GM23338 (cell line): ENCODE measurements around the gene UBE2E2. TPM values are rescaled to one million over a fixed set of nuclear protein-coding genes. Genes with fewer than 3 reads are reported as not detected.
"Not testable (repeated sequence)": the region's sequence is repeated elsewhere in the genome, so short reads cannot be mapped to it uniquely, and the experiment has no call there.

ENCODE experiments used
- ATAC-seq: fragments of 200-7000 bp; cut with Tn5 transposase; 3 replicates; pipeline ENCODE4 v1.9.1; 2020
- DNase-seq: peaks from one replicate; pipeline ENCODE4 v3.0.0-alpha.2; 2015; ENCODE audit warnings: low spot score
- H2AFZ ChIP-seq: fragments of 200-600 bp; sonication (generic); 2 replicates; pipeline ENCODE4 v1.8.0; 2016; ENCODE audit warnings: antibody characterized with exemption, mild to moderate bottlenecking, moderate library complexity
- H3F3A ChIP-seq: fragments of 200-600 bp; sonication (generic); replicated peaks from 2 replicates; pipeline ENCODE4 v1.8.0; 2017; ENCODE audit warnings: antibody characterized with exemption, mixed run types, low read depth
- H3K27ac ChIP-seq: fragments of 200-600 bp; sonication (generic); 2 replicates; pipeline ENCODE4 v1.6.1; 2016; ENCODE audit warnings: low read depth
- H3K27me3 ChIP-seq: fragments of 200-600 bp; sonication (generic); 2 replicates; pipeline ENCODE4 v1.8.0; 2016; ENCODE audit warnings: mild to moderate bottlenecking, mixed run types, moderate library complexity; ENCODE audit not compliant: insufficient read depth
- H3K36me3 ChIP-seq: fragments of 200-600 bp; sonication (generic); 2 replicates; pipeline ENCODE4 v1.8.0; 2016; ENCODE audit warnings: mild to moderate bottlenecking; ENCODE audit not compliant: insufficient read depth
- H3K4me1 ChIP-seq: fragments of 200-600 bp; sonication (generic); 2 replicates; pipeline ENCODE4 v1.8.0; 2016; ENCODE audit warnings: mild to moderate bottlenecking, moderate library complexity; ENCODE audit not compliant: insufficient read depth
- H3K4me2 ChIP-seq: fragments of 200-600 bp; sonication (generic); 2 replicates; pipeline ENCODE4 v1.7.1; 2017; ENCODE audit warnings: mixed run types
- H3K4me3 ChIP-seq: fragments of 200-600 bp; sonication (generic); 2 replicates; pipeline ENCODE4 v1.6.1; 2016; ENCODE audit warnings: mixed run types
- H3K79me2 ChIP-seq: fragments of 200-600 bp; sonication (generic); replicated peaks from 2 replicates; pipeline ENCODE4 v1.8.0; 2017; ENCODE audit warnings: mild to moderate bottlenecking; ENCODE audit not compliant: insufficient read depth
- H3K9me2 ChIP-seq: fragments of 200-600 bp; sonication (generic); 2 replicates; pipeline ENCODE4 v1.8.0; 2017; ENCODE audit not compliant: insufficient read depth
- H4K20me1 ChIP-seq: fragments of 200-600 bp; sonication (generic); replicated peaks from 2 replicates; pipeline ENCODE4 v1.8.0; 2017; ENCODE audit warnings: mild to moderate bottlenecking; ENCODE audit not compliant: insufficient read depth
- H3K27ac Mint-ChIP-seq: 2 replicates; pipeline ENCODE4 v1.8.0; 2020; ENCODE audit warnings: inconsistent platforms, mild to moderate bottlenecking, moderate library complexity, mixed read lengths
- H3K27me3 Mint-ChIP-seq: 3 replicates; pipeline ENCODE4 v1.8.0; 2022; ENCODE audit warnings: low read depth, mild to moderate bottlenecking, moderate library complexity, mixed read lengths, inconsistent platforms; ENCODE audit not compliant: insufficient read depth, poor library complexity
- H3K36me3 Mint-ChIP-seq: 3 replicates; pipeline ENCODE4 v1.8.0; 2021; ENCODE audit warnings: low read depth, mild to moderate bottlenecking, inconsistent platforms, moderate library complexity, mixed read lengths
- H3K4me1 Mint-ChIP-seq: 3 replicates; pipeline ENCODE4 v1.8.0; 2020; ENCODE audit warnings: mild to moderate bottlenecking, inconsistent platforms, mixed read lengths
- H3K4me3 Mint-ChIP-seq: 3 replicates; pipeline ENCODE4 v1.8.0; 2021; ENCODE audit warnings: moderate library complexity, mild to moderate bottlenecking, inconsistent platforms, mixed read lengths
- H3K9me3 Mint-ChIP-seq: 3 replicates; pipeline ENCODE4 v1.8.0; 2020; ENCODE audit warnings: moderate library complexity, mild to moderate bottlenecking, inconsistent platforms, mixed read lengths
- CREB1 ChIP-seq: fragments of 250-450 bp; sonication (Bioruptor Pico); IDR thresholded peaks from 2 replicates; pipeline ENCODE4 v1.5.0; 2020; ENCODE audit warnings: low read depth, mild to moderate bottlenecking, moderate library complexity
- ETS1 ChIP-seq: IDR thresholded peaks from 2 replicates; pipeline ENCODE4 v1.6.1; 2016; ENCODE audit warnings: antibody characterized with exemption
- EZH2 ChIP-seq: fragments of 200-600 bp; sonication (generic); IDR thresholded peaks from one replicate; pipeline ENCODE4 v1.8.0; 2017; ENCODE audit warnings: antibody characterized with exemption, mild to moderate bottlenecking, low read depth; ENCODE audit not compliant: unreplicated experiment
- EZH2phosphoT487 ChIP-seq: fragments of 200-600 bp; sonication (generic); IDR thresholded peaks from one replicate; pipeline ENCODE4 v1.8.1; 2018; ENCODE audit warnings: antibody characterized with exemption; ENCODE audit not compliant: unreplicated experiment
- JUNB ChIP-seq: IDR thresholded peaks from one replicate; pipeline ENCODE4 v1.6.1; 2016; ENCODE audit warnings: antibody characterized with exemption; ENCODE audit not compliant: unreplicated experiment
- NANOG ChIP-seq: IDR thresholded peaks from 2 replicates; pipeline ENCODE4 v1.6.1; 2016; ENCODE audit warnings: antibody characterized with exemption, borderline replicate concordance
- STAT1 ChIP-seq: IDR thresholded peaks from one replicate; pipeline ENCODE4 v1.6.1; 2016; ENCODE audit warnings: antibody characterized with exemption; ENCODE audit not compliant: unreplicated experiment
- ZNF114 ChIP-seq: fragments of 250-450 bp; sonication (Bioruptor Pico); IDR thresholded peaks from 2 replicates; pipeline ENCODE4 v1.5.0; 2020; ENCODE audit warnings: mild to moderate bottlenecking, moderate library complexity
- ZNF331 ChIP-seq: fragments of 250-450 bp; sonication (Bioruptor Pico); IDR thresholded peaks from 2 replicates; pipeline ENCODE4 v1.5.0; 2020; ENCODE audit warnings: low read depth, mild to moderate bottlenecking, moderate library complexity
- ZNF462 ChIP-seq: fragments of 250-450 bp; sonication (Bioruptor Pico); IDR thresholded peaks from 2 replicates; pipeline ENCODE4 v1.5.0; 2020; ENCODE audit warnings: mild to moderate bottlenecking, moderate library complexity
- polyA plus RNA-seq: library from polyadenylated mRNA; unstranded; fragments of >200 nt; fragmentation: Nextera tagmentation; extraction: Ambion mirVana; gene quantifications from 2 replicates; pipeline ENCODE4 v1.2.1, GENCODE V29; 2016
- total RNA-seq: library from RNA; depleted of rRNA; stranded (reverse); fragments of >200 nt; shearing (Covaris generic); gene quantifications from 2 replicates; pipeline ENCODE4 v1.2.3, GENCODE V29; 2014

UBE2E2 gene
- total and polyA plus RNA-seq, 2 experiments from 2014 or later, result 86.9 to 169 TPM

GRCh38 chr3:23175341-23176083 lies 27.6 kb upstream of the UBE2E2 start:
- Histone ChIP-seq H3K4me1 (no peaks in the 10 kb centered on the region), H3K79me2 (no peaks in the 10 kb centered on the region), H3K4me2 (no peak overlapping the region), H3K27ac (no peak overlapping the region), H3K27me3 (no peaks in the 10 kb centered on the region), H3F3A (no peaks in the 10 kb centered on the region), H2AFZ (no peak overlapping the region), H3K36me3 (no peaks in the 10 kb centered on the region), H3K9me2 (peaks cover 8% of the 10 kb centered on the region; the same call in 1 of the 2 replicates), H4K20me1 (no peaks in the 10 kb centered on the region), H3K4me3 (no peak overlapping the region)
- TF ChIP-seq ZNF331 (CRISPR knock-in tag), result no peak
- TF ChIP-seq ZNF114, result no peak
- no peak for TF ChIP-seq ZNF462 (CRISPR knock-in tag)
- no peak for TF ChIP-seq CREB1
- no peak for TF ChIP-seq EZH2
- TF ChIP-seq EZH2phosphoT487, result no peak
- TF ChIP-seq STAT1, result no peak
- no peak for TF ChIP-seq JUNB
- no peak for TF ChIP-seq ETS1
- TF ChIP-seq NANOG, result no peak
- H3K27ac Mint-ChIP-seq, result no peak overlapping the region
- ATAC-seq, result no peak
- H3K27me3 Mint-ChIP-seq, result peaks cover 3% of the 10 kb centered on the region
- no peak for DNase-seq
- H3K4me1 Mint-ChIP-seq, result peaks cover 4% of the 10 kb centered on the region; the same call in 2 of the 3 replicates
- H3K9me3 Mint-ChIP-seq, result peaks cover 3% of the 10 kb centered on the region; the same call in 1 of the 3 replicates
- no peak overlapping the region for H3K4me3 Mint-ChIP-seq
- no peaks in the 10 kb centered on the region; the same call in 2 of the 3 replicates for H3K36me3 Mint-ChIP-seq

- DNase-seq, H3K9me3 Mint-ChIP-seq, H3K36me3 Mint-ChIP-seq, H3K27me3 ChIP-seq, ATAC-seq, H3K4me3 Mint-ChIP-seq, H4K20me1 ChIP-seq, H3K27me3 Mint-ChIP-seq, H3K36me3 ChIP-seq, H3K4me2 ChIP-seq, H3K79me2 ChIP-seq, H3K27ac Mint-ChIP-seq, H3K9me2 ChIP-seq, H2AFZ ChIP-seq, H3K4me1 Mint-ChIP-seq, H3K4me1 ChIP-seq, H3K27ac ChIP-seq, H3K4me3 ChIP-seq, H3F3A ChIP-seq: not testable (repeated sequence)
These were observed 26.3 kb upstream of the UBE2E2 start for GRCh38 chr3:23176839-23177238.
